Keratinocyte (primary cell): Measurements from ENCODE around the gene FAM83B. TPM values are rescaled to one million over a fixed set of nuclear protein-coding genes. Genes with fewer than 3 reads are reported as not detected.

Experiments used
- DNase-seq: peaks from one replicate; pipeline ENCODE4 v3.0.0-alpha.2; 2011; ENCODE audit warnings: low read depth, missing footprints, low spot score
- FAIRE-seq: peaks from 2 replicates; lab custom pipeline; 2011; peaks lifted over from hg19 to GRCh38; lab: Jason Lieb, UNC
- H2AFZ ChIP-seq: 2 replicates; pipeline ENCODE4 v1.6.0; 2012; ENCODE audit warnings: low read length, control low read depth, inconsistent platforms; ENCODE audit not compliant: control insufficient read depth
- H3K27ac ChIP-seq: 2 replicates; pipeline ENCODE4 v1.5.1; 2011; ENCODE audit warnings: low read length; ENCODE audit not compliant: control insufficient read depth, insufficient read depth
- H3K27me3 ChIP-seq: 3 replicates; pipeline ENCODE4 v1.6.0; 2011; ENCODE audit warnings: low read length; ENCODE audit not compliant: control insufficient read depth, insufficient read depth; ENCODE audit errors: extremely low read depth
- H3K36me3 ChIP-seq, 2 experiments: 2 replicates in 1 of 2; 3 replicates in 1 of 2; pipeline ENCODE4 v1.5.1; 2011; ENCODE audit warnings: low read length in 2 of 2, mild to moderate bottlenecking in 1 of 2; ENCODE audit not compliant: control insufficient read depth in 2 of 2, insufficient read depth in 2 of 2; ENCODE audit errors: extremely low read depth in 1 of 2
- H3K4me1 ChIP-seq: 3 replicates; pipeline ENCODE4 v1.5.1; 2011; ENCODE audit warnings: low read length; ENCODE audit not compliant: control insufficient read depth, insufficient read depth; ENCODE audit errors: extremely low read depth
- H3K4me2 ChIP-seq: 3 replicates; pipeline ENCODE4 v1.6.0; 2011; ENCODE audit warnings: low read depth, low read length; ENCODE audit not compliant: control insufficient read depth, insufficient read depth; ENCODE audit errors: extremely low read depth
- H3K4me3 ChIP-seq, 3 experiments: fragments of 200-600 bp in 1 of 3; sonication (generic) in 1 of 3; 2 replicates in 2 of 3; 3 replicates in 1 of 3; pipeline ENCODE4 v1.5.1; 2011 to 2016; ENCODE audit warnings: low read length in 3 of 3, mild to moderate bottlenecking in 3 of 3, control low read depth in 2 of 3, inconsistent platforms in 1 of 3, low read depth in 1 of 3, mixed read lengths in 1 of 3, mixed run types in 1 of 3, moderate library complexity in 1 of 3; ENCODE audit not compliant: control insufficient read depth in 2 of 3, insufficient read depth in 2 of 3; ENCODE audit errors: extremely low read depth in 1 of 3
- H3K79me2 ChIP-seq: 2 replicates; pipeline ENCODE4 v1.6.0; 2012; ENCODE audit warnings: low read length; ENCODE audit not compliant: control insufficient read depth, insufficient read depth
- H3K9ac ChIP-seq: 3 replicates; pipeline ENCODE4 v1.6.0; 2011; ENCODE audit warnings: low read length; ENCODE audit not compliant: control insufficient read depth, insufficient read depth; ENCODE audit errors: extremely low read depth
- H3K9me1 ChIP-seq: 3 replicates; pipeline ENCODE4 v1.6.0; 2011; ENCODE audit warnings: low read length; ENCODE audit not compliant: control insufficient read depth, insufficient read depth; ENCODE audit errors: extremely low read depth
- H3K9me3 ChIP-seq: 2 replicates; pipeline ENCODE4 v1.5.1; 2012; ENCODE audit warnings: low read depth, low read length; ENCODE audit not compliant: control insufficient read depth
- H4K20me1 ChIP-seq: 3 replicates; pipeline ENCODE4 v1.6.0; 2011; ENCODE audit warnings: low read length; ENCODE audit not compliant: control insufficient read depth, insufficient read depth; ENCODE audit errors: extremely low read depth
- CTCF ChIP-seq, 3 experiments: IDR thresholded peaks in 1 of 3; conservative IDR thresholded peaks in 1 of 3; optimal IDR thresholded peaks in 1 of 3; 2 replicates in 2 of 3; 3 replicates in 1 of 3; pipeline versions ENCODE3 to v1.5.1; 2011; ENCODE audit warnings: low read length in 3 of 3, mild to moderate bottlenecking in 3 of 3, moderate library complexity in 2 of 3, control low read depth in 1 of 3, inconsistent platforms in 1 of 3; ENCODE audit not compliant: insufficient read depth in 2 of 3; ENCODE audit errors: extremely low read depth in 1 of 3
- EZH2 ChIP-seq: IDR thresholded peaks from one replicate; pipeline ENCODE4 v1.6.1; 2012; ENCODE audit warnings: inconsistent platforms, mild to moderate bottlenecking, low read length, moderate library complexity
- dilution Hi-C: fragments of 300-500 bp; cut with MboI; formaldehyde crosslinking; loops from one replicate; pipeline ENCODE4 v1.7.0; 2020; ENCODE audit warnings: low sequenced_read_pairs; ENCODE audit not compliant: extremely low pct_ligation_motif_present
- polyA plus RNA-seq, 5 experiments: library from polyadenylated mRNA; depleted of rRNA in 3 of 5; stranded (reverse) in 3 of 5; stranded (forward) in 1 of 5; unstranded in 1 of 5; fragments of >200 nt; gene quantifications; 1 replicate in 1 of 5; 2 replicates in 3 of 5; 3 replicates in 1 of 5; pipeline versions ENCODE4 v1.2.1 to v1.2.3, GENCODE V29; 2011 to 2012; ENCODE audit warnings: missing spikeins in 2 of 5, low read depth in 1 of 5, low replicate concordance in 1 of 5

Gene FAM83B
- polyA plus RNA-seq, 1 donor (not counting 4 experiments of a cell fraction or from before 2014, with no cell fraction given) = 30.3 TPM

- no peak overlapping the region for H3K9ac ChIP-seq
- TF ChIP-seq CTCF (optimal IDR thresholded peaks at IDR 0.05 in 1 of 3, IDR thresholded peaks at IDR 0.05 in 1 of 3, conservative IDR thresholded peaks at IDR 0.05 in 1 of 3; ENCODE audit: extremely low read depth in 1 of 3, insufficient read depth in 2 of 3, low read length in 3 of 3) (no peak), EZH2 (no peak)
- peaks cover 13% of the 10 kb centered on the region for H3K4me1 ChIP-seq
- H3K4me3 ChIP-seq = no peak overlapping the region
- H4K20me1 ChIP-seq = peaks cover 4% of the 10 kb centered on the region
- H3K36me3 ChIP-seq = peaks cover 11 to 18% of the 10 kb centered on the region in 2 experiments
- H3K27me3 ChIP-seq = no peaks in the 10 kb centered on the region
- H3K4me2 ChIP-seq = no peak overlapping the region
- FAIRE-seq (peak; percentile 23), DNase-seq (no peak)
- no peak overlapping the region for H2AFZ ChIP-seq
- dilution Hi-C loops = no loop called here
- no peaks in the 10 kb centered on the region for H3K9me1 ChIP-seq
- H3K9me3 ChIP-seq = no peaks in the 10 kb centered on the region
- no peak overlapping the region for H3K27ac ChIP-seq
- H3K79me2 ChIP-seq = peaks cover 43% of the 10 kb centered on the region
Measured at GRCh38 chr6:54937371-54937770, 90.8 kb downstream of the FAM83B start.

GRCh38 chr6:54957698-54958097 lies 111.1 kb downstream of the FAM83B start:
- Histone ChIP-seq H3K9me3 (no peaks in the 10 kb centered on the region), H2AFZ (no peak overlapping the region)
- TF ChIP-seq EZH2 (no peak), CTCF (optimal IDR thresholded peaks at IDR 0.05 in 1 of 3, IDR thresholded peaks at IDR 0.05 in 1 of 3, conservative IDR thresholded peaks at IDR 0.05 in 1 of 3; ENCODE audit: extremely low read depth in 1 of 3, insufficient read depth in 2 of 3, low read length in 3 of 3) (no peak)

More at GRCh38 chr6:54957698-54958097, 111.1 kb downstream of the FAM83B start:
- H3K4me3 ChIP-seq = no peak overlapping the region
- no peak for FAIRE-seq
- no peak for DNase-seq
- dilution Hi-C loops = no loop called here
- no peaks in the 10 kb centered on the region for H3K27me3 ChIP-seq
- no peak overlapping the region for H3K4me2 ChIP-seq
- no peaks in the 10 kb centered on the region for H3K79me2 ChIP-seq
- H3K9ac ChIP-seq = no peak overlapping the region
- H3K9me1 ChIP-seq = no peaks in the 10 kb centered on the region
- H3K27ac ChIP-seq = no peak overlapping the region
- H4K20me1 ChIP-seq = no peaks in the 10 kb centered on the region
- no peaks in the 10 kb centered on the region for H3K4me1 ChIP-seq
- no peaks in the 10 kb centered on the region for H3K36me3 ChIP-seq
